HG02938 (cell line): ENCODE results near the gene AICDA.
"Not testable (repeated sequence)": the region's sequence is repeated elsewhere in the genome, so short reads cannot be mapped to it uniquely, and the experiment has no call there.

Experiments
- ATAC-seq: cut with Tn5 transposase; IDR thresholded peaks from one replicate; pipeline ENCODE4 v1.9.1; 2021; ENCODE audit warnings: mild to moderate bottlenecking, moderate library complexity; ENCODE audit not compliant: unreplicated experiment

The AICDA gene

DNA sequence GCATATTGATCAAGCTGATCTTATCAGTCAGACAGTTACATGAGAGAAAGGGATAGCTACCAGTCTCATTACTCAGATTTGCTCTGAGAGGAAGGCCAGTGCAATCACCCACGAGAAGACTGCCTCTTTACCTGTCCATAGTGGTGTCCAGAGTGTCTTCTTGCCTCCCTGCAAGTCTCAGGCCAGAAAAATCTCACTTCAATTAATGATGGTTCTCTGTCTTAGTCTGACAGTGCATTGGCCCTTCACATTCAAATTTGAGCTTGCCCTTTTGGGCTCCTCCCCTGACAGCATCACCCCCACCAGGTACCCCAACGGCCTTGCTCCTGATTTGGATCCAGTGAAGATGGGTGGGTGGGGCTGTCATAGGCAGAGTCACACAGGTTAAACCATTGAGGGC lies at the start of gene AICDA:
Gene AICDA (minus strand): TSS at position 231 of the 400 bp plus-strand sequence. CDS start 92 bp downstream, at position 139.
- ATAC-seq = no peak

- ATAC-seq = no peak
Observed at GRCh38 chr12:8661751-8662150, 49.1 kb upstream of the AICDA start.

- ATAC-seq = no peak
Observed at GRCh38 chr12:8661016-8661415, 48.4 kb upstream of the AICDA start.

DNA sequence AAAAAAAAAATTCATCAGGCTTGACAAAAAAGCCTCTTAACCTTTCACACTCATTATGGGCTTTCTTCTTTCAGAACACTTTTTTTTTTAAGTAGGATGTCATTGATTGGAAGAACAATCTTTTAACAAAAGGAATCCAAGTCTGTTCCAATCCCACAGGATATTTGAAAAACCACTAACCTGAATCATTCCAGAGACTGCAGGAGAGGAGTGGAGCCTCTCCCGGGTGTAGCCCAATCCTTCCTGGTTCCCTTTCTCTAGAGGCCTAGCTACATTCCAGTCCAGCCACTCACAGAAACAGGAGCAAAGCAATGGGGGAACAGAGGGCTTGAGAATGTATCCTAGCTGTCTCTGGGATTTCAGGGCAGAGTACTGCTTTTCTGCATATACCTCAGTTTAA lies 45.7 kb upstream of the AICDA start:
- no peak for ATAC-seq

DNA sequence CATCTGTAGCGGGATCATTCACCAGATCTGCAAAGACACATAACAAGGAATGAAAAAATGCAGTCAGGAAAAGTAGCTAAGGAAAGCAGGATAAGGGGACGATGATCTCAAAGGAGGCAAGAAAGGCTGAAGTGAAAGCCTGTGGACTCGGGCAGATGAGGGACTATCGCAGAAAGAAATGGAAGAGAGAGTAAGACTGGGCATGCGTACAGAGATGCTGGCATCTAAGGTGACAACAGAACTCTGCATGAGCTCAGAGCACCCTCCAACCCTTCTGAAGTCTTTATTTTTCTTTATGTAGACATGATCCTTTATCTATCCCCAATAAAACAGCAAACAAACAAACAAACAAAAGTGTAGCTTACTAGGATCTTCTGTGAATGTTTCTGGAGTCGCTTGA lies 42.8 kb upstream of the AICDA start:
- ATAC-seq = no peak

- peak; percentile 68 for ATAC-seq
Observed at GRCh38 chr12:8648576-8649205, 36.0 kb upstream of the AICDA start.

- ATAC-seq = no peak
Observed at GRCh38 chr12:8647968-8648367, 35.3 kb upstream of the AICDA start.

DNA sequence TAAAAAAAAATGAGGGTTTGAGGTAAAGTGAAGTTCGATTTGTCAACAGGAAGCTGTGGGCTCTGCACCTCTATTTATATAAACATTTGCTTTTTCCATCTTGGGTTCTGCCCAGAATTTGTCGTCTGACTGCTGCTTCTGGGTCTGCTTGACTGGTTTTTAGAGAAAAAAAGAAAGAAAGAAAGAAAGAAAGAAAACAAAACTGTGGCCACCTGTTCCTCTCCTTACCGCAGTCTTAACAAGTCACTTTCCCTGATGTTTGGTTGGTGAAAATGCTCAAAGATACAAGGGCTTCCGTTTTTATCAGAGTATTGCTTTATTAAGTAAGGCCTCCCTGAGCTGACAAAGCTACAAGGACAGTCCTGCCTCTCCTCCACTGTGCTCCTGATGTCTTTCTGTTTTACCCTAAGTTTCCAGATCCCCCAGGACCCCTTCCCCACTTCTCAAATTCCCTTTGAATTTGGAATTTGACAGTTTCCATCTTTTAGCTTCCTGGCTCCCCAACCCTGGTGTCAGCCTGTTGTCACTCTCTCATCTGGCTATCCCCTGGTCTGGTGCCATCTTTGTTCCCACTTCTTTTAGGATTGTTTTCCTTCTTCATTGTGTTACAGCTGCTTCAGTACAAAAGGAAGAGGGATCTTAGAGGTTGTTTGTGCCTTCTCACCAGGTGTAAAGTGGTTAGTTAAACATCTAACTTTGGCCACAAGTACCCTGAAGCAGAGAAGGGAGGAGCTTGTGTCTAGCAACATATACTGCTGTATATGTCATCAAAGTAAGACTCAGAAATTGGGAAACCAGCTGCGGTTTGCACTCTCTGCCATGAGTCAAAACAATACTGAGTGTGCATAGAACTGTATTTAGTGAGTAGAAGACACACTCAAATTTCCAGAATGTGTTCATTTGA lies 31.9 kb upstream of the AICDA start:
- peak; percentile 79 for ATAC-seq

DNA sequence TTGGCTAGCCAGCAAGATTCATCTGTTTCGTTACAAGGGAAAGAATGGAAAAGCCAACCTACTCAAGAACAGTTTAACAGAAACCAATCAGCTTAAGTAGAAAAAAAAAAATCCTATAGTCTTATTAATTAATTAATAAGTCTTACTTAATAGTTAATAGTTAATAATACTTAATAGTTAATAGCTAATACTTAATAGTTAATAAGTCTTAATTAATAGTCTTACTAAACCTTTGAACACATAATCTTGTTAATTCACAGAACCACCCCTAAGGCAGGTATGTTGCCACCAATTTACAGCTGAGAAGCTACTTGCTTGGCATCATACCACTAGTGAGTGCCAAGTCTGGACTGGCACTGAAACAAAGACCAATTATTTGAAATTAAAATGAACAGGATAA lies 30.1 kb upstream of the AICDA start:
- ATAC-seq = no peak

GRCh38 chr12:8639936-8640335 lies 27.3 kb upstream of the AICDA start:
- no peak for ATAC-seq

DNA sequence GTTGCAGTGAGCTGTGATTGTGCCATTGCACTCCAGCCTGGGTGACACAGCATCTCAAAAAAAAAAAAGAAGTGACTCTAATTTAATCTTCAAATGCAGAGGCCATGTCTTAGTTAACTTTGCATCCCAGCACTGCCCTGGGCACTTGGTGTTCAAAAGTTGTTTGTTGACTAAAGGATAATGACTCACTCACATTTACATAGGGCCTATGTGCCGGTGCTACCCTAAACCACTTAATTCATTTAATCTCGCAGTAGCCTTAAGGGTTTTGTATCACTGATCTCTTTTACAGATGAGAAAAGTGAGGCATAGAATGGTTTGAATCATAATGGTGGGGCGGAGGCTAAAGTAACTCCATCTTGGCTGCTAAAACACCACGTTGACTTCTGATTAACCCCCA lies 26.3 kb upstream of the AICDA start:
- ATAC-seq = no peak

GRCh38 chr12:8637666-8638065 lies 25.0 kb upstream of the AICDA start:
- no peak for ATAC-seq

GRCh38 chr12:8637244-8637643 lies 24.6 kb upstream of the AICDA start:
- no peak for ATAC-seq

- no peak for ATAC-seq
Observed at GRCh38 chr12:8636581-8636980, 23.9 kb upstream of the AICDA start.

GRCh38 chr12:8636007-8636346 lies 23.3 kb upstream of the AICDA start:
- not testable (repeated sequence) for ATAC-seq

DNA sequence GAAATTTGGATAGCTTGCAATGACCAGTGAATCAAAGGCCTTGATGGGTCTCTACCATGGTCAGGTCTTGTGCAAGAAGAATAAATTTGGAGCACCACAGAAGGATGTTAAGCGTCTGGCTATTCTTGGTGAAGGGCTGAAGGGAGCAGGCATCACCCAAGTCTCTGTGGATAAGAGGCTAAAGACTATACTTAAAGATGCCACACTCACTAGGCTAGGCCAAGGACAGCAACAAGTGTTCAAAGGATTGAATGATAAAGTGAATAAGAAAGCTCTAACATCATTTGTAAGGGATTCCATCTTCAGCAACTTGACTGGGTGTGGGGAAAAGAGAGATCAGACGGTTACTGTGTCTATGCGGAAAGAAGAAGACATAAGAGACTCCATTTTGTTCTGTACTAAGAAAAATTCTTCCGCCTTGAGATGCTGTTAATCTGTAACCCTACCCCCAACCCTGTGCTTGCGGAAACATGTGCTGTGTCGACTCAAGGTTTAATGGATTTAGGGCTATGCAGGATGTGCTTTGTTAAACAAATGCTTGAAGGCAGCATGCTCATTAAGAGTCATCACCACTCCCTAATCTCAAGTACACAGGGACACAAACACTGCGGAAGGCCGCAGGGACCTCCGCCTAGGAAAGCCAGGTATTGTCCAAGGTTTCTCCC lies 22.8 kb upstream of the AICDA start:
- not testable (repeated sequence) for ATAC-seq

DNA sequence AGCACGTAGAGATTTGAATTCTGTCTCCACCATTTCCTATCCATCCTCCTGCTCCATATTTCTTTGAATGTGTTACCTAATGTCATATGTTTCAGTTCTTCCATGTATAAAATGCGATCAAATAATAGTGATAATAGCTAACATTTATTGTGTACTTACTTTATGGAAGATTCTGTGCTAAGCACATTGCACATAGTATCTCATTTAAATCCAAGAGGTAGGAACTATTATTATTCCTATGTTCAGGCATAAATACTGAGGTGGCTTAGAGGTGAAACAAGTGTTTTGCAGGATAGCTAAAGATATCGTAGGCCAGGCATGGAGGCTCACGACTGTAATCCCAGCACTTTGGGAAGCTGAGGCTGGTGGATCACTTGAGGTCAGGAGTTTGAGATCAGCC lies 17.5 kb upstream of the AICDA start:
- no peak for ATAC-seq

GRCh38 chr12:8629486-8630033 lies 16.9 kb upstream of the AICDA start:
- ATAC-seq = peak; percentile 90

DNA sequence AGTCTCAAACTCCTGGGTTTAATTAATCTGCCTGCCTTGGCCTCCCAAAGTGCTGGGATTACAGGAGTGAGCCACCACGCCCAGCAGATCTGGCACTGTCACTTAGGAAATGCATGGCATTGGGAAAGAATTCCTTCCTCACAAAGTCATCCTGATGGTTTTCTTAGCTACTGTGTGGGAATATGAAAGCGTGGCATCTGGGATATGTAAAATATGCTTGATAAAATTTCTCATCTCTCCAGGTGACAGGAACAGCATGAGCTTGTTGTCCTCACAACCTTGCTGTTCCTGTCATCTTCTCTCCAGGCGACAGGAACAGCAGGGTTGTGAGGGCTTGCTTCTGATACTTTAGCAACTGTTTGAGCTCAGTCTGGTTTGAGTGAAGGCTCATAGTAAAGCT lies 16.1 kb upstream of the AICDA start:
- ATAC-seq = no peak

- not testable (repeated sequence) for ATAC-seq
Observed at GRCh38 chr12:8624750-8625149, 12.1 kb upstream of the AICDA start.

GRCh38 chr12:8622646-8623045 lies 10.0 kb upstream of the AICDA start:
- no peak for ATAC-seq

DNA sequence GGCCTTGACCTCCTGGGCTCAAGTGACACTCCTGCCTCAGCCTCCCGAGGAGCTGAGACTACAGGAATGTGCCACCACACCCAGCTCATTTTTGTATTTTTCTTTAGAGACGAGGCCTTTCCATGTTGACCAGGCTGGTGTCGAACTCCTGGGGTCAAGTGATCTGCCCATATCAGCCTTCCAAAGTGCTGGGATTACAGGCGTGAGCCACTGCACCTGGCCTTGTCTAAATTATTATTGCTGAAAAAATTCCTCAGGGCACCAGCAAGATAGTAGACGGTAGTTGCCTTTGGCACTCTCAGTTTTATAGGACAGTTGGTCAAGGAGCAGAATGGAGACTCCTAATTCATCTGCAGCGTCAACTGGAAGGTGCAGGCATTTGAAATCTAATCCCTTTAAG lies 2.5 kb upstream of the AICDA start:
- no peak for ATAC-seq
